HEK293 (cell line): ENCODE measurements around the gene MFSD6L.

Experiments used
- CTCF ChIA-PET: fragments of 350-600 bp; formaldehyde crosslinking; extraction: SDS; loops from one replicate; lab custom pipeline; 2021; ENCODE audit warnings: antibody characterized with exemption; lab: Yijun Ruan, JAX
- POLR2A ChIA-PET: fragments of 300-600 bp; formaldehyde crosslinking; extraction: SDS; loops from one replicate; lab custom pipeline; 2020; ENCODE audit warnings: antibody characterized with exemption, inconsistent platforms; lab: Yijun Ruan, JAX
- H3K27ac ChIP-seq: fragments of 200-500 bp; sonication (Bioruptor generic); 2 replicates; pipeline ENCODE4 v1.5.1; 2014; ENCODE audit warnings: low read depth, low read length, control low read depth, inconsistent platforms; ENCODE audit errors: extremely low read depth
- H3K36me3 ChIP-seq, 2 experiments: fragments of 200-500 bp in 1 of 2; sonication (Bioruptor generic) in 1 of 2; 1 replicate in 1 of 2; 2 replicates in 1 of 2; pipeline ENCODE4 v1.5.1; 2014 to 2017; ENCODE audit warnings: inconsistent platforms in 2 of 2, low read length in 2 of 2; ENCODE audit not compliant: control insufficient read depth in 2 of 2, insufficient read depth in 1 of 2
- H3K4me1 ChIP-seq: fragments of 200-500 bp; sonication (Bioruptor generic); 2 replicates; pipeline ENCODE4 v1.5.1; 2014; ENCODE audit warnings: mild to moderate bottlenecking, low read length, inconsistent platforms; ENCODE audit not compliant: control insufficient read depth, insufficient read depth
- H3K4me3 ChIP-seq: 2 replicates; pipeline ENCODE4 v1.5.1; 2011; ENCODE audit warnings: low read depth, mild to moderate bottlenecking, control low read depth, low read length, moderate library complexity
- H3K9me3 ChIP-seq: fragments of 200-500 bp; sonication (Bioruptor generic); 2 replicates; pipeline ENCODE4 v1.5.1; 2014; ENCODE audit warnings: low read depth, low read length, inconsistent platforms; ENCODE audit not compliant: control insufficient read depth, insufficient read depth
- CTCF ChIP-seq: fragments of 450-650 bp; formaldehyde crosslinking; IDR thresholded peaks from 2 replicates; pipeline ENCODE4 v1.5.1; 2016; ENCODE audit warnings: missing biosample characterization, missing genetic modification characterization
- HOXC10 ChIP-seq: sonication (generic); formaldehyde crosslinking; IDR thresholded peaks from 2 replicates; pipeline ENCODE4 v1.8.1; 2023; ENCODE audit warnings: mild to moderate bottlenecking, missing genetic modification reagents
- MEIS1 ChIP-seq: sonication (generic); formaldehyde crosslinking; IDR thresholded peaks from 2 replicates; pipeline ENCODE4 v1.8.1; 2022; ENCODE audit warnings: missing genetic modification reagents, mild to moderate bottlenecking, borderline replicate concordance
- RBAK ChIP-seq: fragments of 450-650 bp; formaldehyde crosslinking; IDR thresholded peaks from 2 replicates; pipeline ENCODE4 v1.5.1; 2016; ENCODE audit warnings: missing biosample characterization, missing genetic modification characterization
- TCF7L2 ChIP-seq: IDR thresholded peaks from 2 replicates; pipeline ENCODE4 v1.6.1; 2011; ENCODE audit warnings: low read depth, mild to moderate bottlenecking, inconsistent platforms, low read length, moderate library complexity, borderline replicate concordance
- ZBTB10 ChIP-seq: fragments of 450-650 bp; formaldehyde crosslinking; IDR thresholded peaks from 2 replicates; pipeline ENCODE4 v1.5.1; 2016; ENCODE audit warnings: missing biosample characterization, missing genetic modification characterization
- ZBTB49 ChIP-seq: fragments of 450-650 bp; formaldehyde crosslinking; IDR thresholded peaks from 2 replicates; pipeline ENCODE4 v1.5.1; 2016; ENCODE audit warnings: missing biosample characterization, missing genetic modification characterization, low read depth
- ZNF114 ChIP-seq: fragments of 450-650 bp; formaldehyde crosslinking; IDR thresholded peaks from 2 replicates; pipeline ENCODE4 v1.5.0; 2017; ENCODE audit warnings: missing biosample characterization, missing genetic modification characterization
- ZNF169 ChIP-seq: fragments of 450-650 bp; formaldehyde crosslinking; IDR thresholded peaks from 2 replicates; pipeline ENCODE4 v1.5.1; 2016; ENCODE audit warnings: missing biosample characterization, missing genetic modification characterization
- ZNF174 ChIP-seq: fragments of 450-650 bp; formaldehyde crosslinking; IDR thresholded peaks from 2 replicates; pipeline ENCODE4 v1.5.0; 2017; ENCODE audit warnings: missing biosample characterization, mild to moderate bottlenecking, missing genetic modification characterization
- ZNF2 ChIP-seq: fragments of 450-650 bp; formaldehyde crosslinking; IDR thresholded peaks from 2 replicates; pipeline ENCODE4 v1.5.1; 2016; ENCODE audit warnings: missing biosample characterization, missing genetic modification characterization
- ZNF302 ChIP-seq: fragments of 450-650 bp; formaldehyde crosslinking; IDR thresholded peaks from 2 replicates; pipeline ENCODE4 v1.5.1; 2016; ENCODE audit warnings: missing biosample characterization, missing genetic modification characterization, low read depth
- ZNF311 ChIP-seq: fragments of 450-650 bp; formaldehyde crosslinking; IDR thresholded peaks from 2 replicates; pipeline ENCODE4 v1.5.1; 2017; ENCODE audit warnings: missing biosample characterization, missing genetic modification characterization, borderline replicate concordance
- ZNF404 ChIP-seq: fragments of 450-650 bp; formaldehyde crosslinking; IDR thresholded peaks from 2 replicates; pipeline ENCODE4 v1.5.1; 2017; ENCODE audit warnings: missing biosample characterization, missing genetic modification characterization
- ZNF48 ChIP-seq: fragments of 450-650 bp; formaldehyde crosslinking; IDR thresholded peaks from 2 replicates; pipeline ENCODE4 v1.5.1; 2016; ENCODE audit warnings: missing biosample characterization, missing genetic modification characterization
- ZNF530 ChIP-seq: fragments of 450-650 bp; formaldehyde crosslinking; IDR thresholded peaks from 2 replicates; pipeline ENCODE4 v1.5.1; 2016; ENCODE audit warnings: low read depth, missing biosample characterization, missing genetic modification characterization
- ZNF571 ChIP-seq: fragments of 450-650 bp; formaldehyde crosslinking; IDR thresholded peaks from 2 replicates; pipeline ENCODE4 v1.5.0; 2017; ENCODE audit warnings: missing biosample characterization, missing genetic modification characterization
- ZNF580 ChIP-seq: fragments of 450-650 bp; formaldehyde crosslinking; IDR thresholded peaks from 2 replicates; pipeline ENCODE4 v1.5.1; 2016; ENCODE audit warnings: missing biosample characterization, missing genetic modification characterization
- ZNF623 ChIP-seq: fragments of 450-650 bp; formaldehyde crosslinking; IDR thresholded peaks from 2 replicates; pipeline ENCODE4 v1.5.1; 2016; ENCODE audit warnings: missing biosample characterization, missing genetic modification characterization
- ZNF701 ChIP-seq: fragments of 450-650 bp; formaldehyde crosslinking; IDR thresholded peaks from 2 replicates; pipeline ENCODE4 v1.5.1; 2016; ENCODE audit warnings: missing biosample characterization, missing genetic modification characterization

Gene MFSD6L

GRCh38 chr17:8794636-8795035 is 4.5 kb downstream of the MFSD6L start:
- H3K36me3 ChIP-seq = no peaks in the 10 kb centered on the region
- H3K4me1 ChIP-seq = no peaks in the 10 kb centered on the region
- no peak overlapping the region for H3K27ac ChIP-seq
- TF ChIP-seq TCF7L2 (no peak), MEIS1 (CRISPR knock-in tag) (no peak), ZNF571 (tag by site-specific recombination) (no peak)
- ChIA-PET CTCF (interaction anchor here (0.6 to 3.7 kb wide), 2 partner anchors 10 to 62 kb away, joined by 3 to 21 read pairs; no protein-coding TSS in a partner anchor), POLR2A (interaction anchor here (0.6 kb wide), 1 partner anchor 77 kb away, joined by 4 read pairs; no protein-coding TSS in a partner anchor)
- H3K9me3 ChIP-seq = no peaks in the 10 kb centered on the region
- H3K4me3 ChIP-seq = no peak overlapping the region

GRCh38 chr17:8793649-8794048 is 5.5 kb downstream of the MFSD6L start:
- POLR2A ChIA-PET = no interaction called here
- Histone ChIP-seq H3K4me3 (no peak overlapping the region), H3K36me3 (no peaks in the 10 kb centered on the region), H3K27ac (no peak overlapping the region), H3K9me3 (no peaks in the 10 kb centered on the region), H3K4me1 (no peaks in the 10 kb centered on the region)
- CTCF ChIA-PET = interaction anchor here (0.6 to 3.7 kb wide), 3 partner anchors 9 to 61 kb away, joined by 3 to 21 read pairs (median 4); no protein-coding TSS in a partner anchor
- TF ChIP-seq ZBTB10 (tag by site-specific recombination) (no peak), ZNF302 (tag by site-specific recombination) (no peak), ZNF530 (tag by site-specific recombination) (no peak), ZNF623 (tag by site-specific recombination) (no peak), ZNF169 (no peak), ZNF48 (tag by site-specific recombination) (no peak), ZNF2 (tag by site-specific recombination) (no peak), ZNF404 (no peak), RBAK (tag by site-specific recombination) (no peak), ZNF174 (tag by site-specific recombination) (no peak), ZNF571 (tag by site-specific recombination) (no peak), HOXC10 (CRISPR knock-in tag) (no peak), ZNF701 (tag by site-specific recombination) (no peak), ZNF114 (no peak), TCF7L2 (no peak), CTCF (tag by site-specific recombination) (no peak), ZNF311 (tag by site-specific recombination) (no peak), ZBTB49 (tag by site-specific recombination) (no peak), ZNF580 (tag by site-specific recombination) (no peak)
